Kidney epithelial cell (primary cell): ENCODE measurements around the gene BANP. TPM values are rescaled to one million over a fixed set of nuclear protein-coding genes. Genes with fewer than 3 reads are reported as not detected.
"Not testable (repeated sequence)": the region's sequence is repeated elsewhere in the genome, so short reads cannot be mapped to it uniquely, and the experiment has no call there.

Experiments
- DNase-seq: peaks from one replicate; pipeline ENCODE4 v3.0.0-alpha.2; 2010; ENCODE audit warnings: low read depth
- H3K27me3 ChIP-seq: 2 replicates; pipeline ENCODE4 v1.6.0; 2011; ENCODE audit warnings: low read length; ENCODE audit not compliant: control insufficient read depth, insufficient read depth
- H3K36me3 ChIP-seq: 2 replicates; pipeline ENCODE4 v1.5.1; 2011; ENCODE audit warnings: low read length; ENCODE audit not compliant: control insufficient read depth, insufficient read depth
- H3K4me3 ChIP-seq: 2 replicates; pipeline ENCODE4 v1.5.1; 2011; ENCODE audit warnings: low read depth, mild to moderate bottlenecking, control low read depth, low read length
- CTCF ChIP-seq: IDR thresholded peaks from 2 replicates; pipeline ENCODE4 v1.5.1; 2011; ENCODE audit warnings: mild to moderate bottlenecking, moderate library complexity, low read length, control low read depth, inconsistent platforms; ENCODE audit not compliant: insufficient read depth, poor library complexity, severe bottlenecking
- total RNA-seq: library from RNA; depleted of rRNA; stranded (reverse); fragments of >200 nt; gene quantifications from 2 replicates; pipeline ENCODE4 v1.2.3, GENCODE V29; 2015

BANP gene
- total RNA-seq, 1 donor from 2014 or later: 25.9 TPM

GRCh38 chr16:88087517-88087877, 136.3 kb downstream of the BANP start:
- peaks cover 22% of the 10 kb centered on the region for H3K27me3 ChIP-seq
- H3K4me3 ChIP-seq: no peak overlapping the region
- TF ChIP-seq CTCF: no peak
- DNase-seq: no peak
- H3K36me3 ChIP-seq: no peaks in the 10 kb centered on the region

GRCh38 chr16:88088161-88088581, 136.9 kb downstream of the BANP start:
- Histone ChIP-seq H3K36me3 (no peaks in the 10 kb centered on the region), H3K4me3 (no peak overlapping the region), H3K27me3 (peaks cover 22% of the 10 kb centered on the region)
- TF ChIP-seq CTCF: no peak
- no peak for DNase-seq

- H3K4me3 ChIP-seq, H3K36me3 ChIP-seq, DNase-seq: not testable (repeated sequence)
- peaks cover 22% of the 10 kb centered on the region for H3K27me3 ChIP-seq
Observed at GRCh38 chr16:88088611-88089010, 137.4 kb downstream of the BANP start.

GRCh38 chr16:88089071-88089470, 137.8 kb downstream of the BANP start:
- peaks cover 22% of the 10 kb centered on the region for H3K27me3 ChIP-seq
- DNase-seq: not testable (repeated sequence)

DNA sequence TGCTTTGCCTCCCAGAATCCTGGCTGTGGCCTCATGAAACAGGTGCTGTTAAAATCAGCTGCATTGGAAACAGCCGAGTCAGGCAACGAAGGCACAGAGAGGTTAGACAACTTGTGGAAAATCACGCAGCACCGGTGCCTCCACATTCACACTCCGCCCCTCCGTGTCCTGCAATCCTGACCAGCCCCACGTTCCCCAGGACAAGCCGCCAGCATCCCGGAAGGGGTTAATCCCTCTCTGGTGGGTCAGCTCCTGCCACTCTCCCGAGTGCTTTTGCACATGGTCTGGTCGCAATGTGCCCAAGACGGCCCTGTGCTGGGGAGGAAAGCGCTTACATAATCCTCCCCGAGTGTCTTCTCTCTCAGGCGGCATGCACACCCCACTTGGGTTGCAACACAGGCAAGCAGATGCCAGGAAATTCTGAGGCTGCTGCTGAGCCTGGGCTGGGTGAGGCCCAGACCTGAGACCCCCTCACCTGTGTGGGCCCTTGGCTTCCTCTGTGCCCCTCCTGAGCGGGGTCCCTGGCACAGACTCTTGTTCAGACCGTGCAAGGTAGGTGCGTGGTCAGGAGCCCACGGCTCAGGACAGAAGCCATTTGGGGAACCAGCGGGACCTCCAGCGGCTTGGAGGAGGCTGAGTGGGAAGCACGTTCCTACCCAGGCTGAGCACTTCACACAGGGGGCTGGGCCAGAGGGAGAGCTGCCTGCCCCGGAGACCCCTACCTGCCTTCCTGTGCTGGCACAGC, 138.6 kb downstream of the BANP start:
- H3K4me3 ChIP-seq: not testable (repeated sequence)

More at GRCh38 chr16:88089071-88089470, 137.8 kb downstream of the BANP start:
- H3K4me3 ChIP-seq, H3K36me3 ChIP-seq: not testable (repeated sequence)

GRCh38 chr16:88090377-88091175, 139.3 kb downstream of the BANP start:
- not testable (repeated sequence) for H3K4me3 ChIP-seq
- H3K27me3 ChIP-seq: peaks cover 22% of the 10 kb centered on the region

More for the DNA sequence above, 138.6 kb downstream of the BANP start:
- peaks cover 22% of the 10 kb centered on the region for H3K27me3 ChIP-seq
- DNase-seq, H3K36me3 ChIP-seq: not testable (repeated sequence)

GRCh38 chr16:88091221-88091971, 140.2 kb downstream of the BANP start:
- H3K27me3 ChIP-seq: peaks cover 22% of the 10 kb centered on the region

More at GRCh38 chr16:88090377-88091175, 139.3 kb downstream of the BANP start:
- not testable (repeated sequence) for DNase-seq, H3K36me3 ChIP-seq

DNA sequence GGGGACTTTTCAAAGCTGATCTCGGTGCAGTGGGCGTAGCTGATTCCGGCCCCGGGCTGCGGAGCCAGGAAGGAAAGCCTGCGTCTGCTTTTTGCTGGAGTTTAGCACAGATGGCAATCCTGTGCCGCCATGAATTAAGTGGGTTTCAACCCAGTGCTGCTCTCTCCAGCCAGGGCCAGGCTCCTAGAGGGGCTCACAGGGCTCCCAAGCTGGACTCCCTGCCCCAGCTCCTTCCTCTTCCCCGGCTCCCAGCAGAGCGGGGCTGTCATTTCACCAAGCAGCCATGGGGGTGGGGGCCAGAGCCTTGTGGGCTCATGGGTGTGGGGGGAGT, 140.7 kb downstream of the BANP start:
- peaks cover 21% of the 10 kb centered on the region for H3K27me3 ChIP-seq
- not testable (repeated sequence) for H3K4me3 ChIP-seq, H3K36me3 ChIP-seq, DNase-seq

More at GRCh38 chr16:88091221-88091971, 140.2 kb downstream of the BANP start:
- H3K4me3 ChIP-seq, H3K36me3 ChIP-seq, DNase-seq: not testable (repeated sequence)

DNA sequence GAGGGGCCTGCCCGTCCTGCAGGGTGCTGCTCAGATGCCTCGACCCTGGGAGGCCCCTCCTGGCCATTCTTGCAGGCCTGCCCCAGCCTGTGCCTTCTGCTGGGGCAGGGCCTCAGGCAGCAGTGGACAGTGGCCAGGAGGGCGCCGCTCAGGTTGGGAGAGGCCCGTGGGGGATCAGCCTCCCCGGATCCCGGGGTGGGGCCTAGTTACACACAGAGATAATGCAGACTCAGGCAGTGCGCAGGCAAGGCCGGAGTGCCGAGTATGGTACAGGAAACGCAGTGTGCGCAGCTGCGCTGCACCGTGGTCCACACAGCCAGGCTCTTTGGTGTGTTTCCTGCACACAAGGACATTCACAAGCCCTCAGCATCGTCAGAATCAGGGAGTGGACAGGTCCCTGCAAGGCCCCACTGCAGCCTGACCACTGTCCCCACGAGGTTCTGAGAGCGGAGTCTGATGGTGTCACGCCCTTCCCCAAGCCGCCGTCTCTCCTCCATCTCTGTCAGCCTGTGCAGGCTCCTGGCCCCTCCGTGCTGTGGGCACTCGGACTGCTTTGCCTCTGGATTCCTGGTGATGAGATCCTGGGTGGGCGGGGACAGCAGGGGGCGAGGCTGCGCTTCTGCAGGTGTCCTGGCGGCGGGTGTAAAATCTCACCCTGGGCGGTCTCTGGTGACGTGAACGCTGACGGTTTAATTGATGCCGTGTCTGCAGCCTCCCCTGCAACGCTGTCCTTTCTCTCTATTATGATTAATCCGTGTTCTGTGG, 141.7 kb downstream of the BANP start:
- peaks cover 19% of the 10 kb centered on the region for H3K27me3 ChIP-seq
- not testable (repeated sequence) for DNase-seq, H3K36me3 ChIP-seq, H3K4me3 ChIP-seq

GRCh38 chr16:88093556-88094252, 142.5 kb downstream of the BANP start:
- peaks cover 18% of the 10 kb centered on the region for H3K27me3 ChIP-seq
- DNase-seq, H3K4me3 ChIP-seq, H3K36me3 ChIP-seq: not testable (repeated sequence)

- H3K4me3 ChIP-seq, DNase-seq, H3K36me3 ChIP-seq: not testable (repeated sequence)
- peaks cover 18% of the 10 kb centered on the region for H3K27me3 ChIP-seq
Observed at GRCh38 chr16:88094253-88094575, 143.0 kb downstream of the BANP start.
